ENCODE results near the gene CDH4. TPM values are rescaled to one million over a fixed set of nuclear protein-coding genes. Genes with fewer than 3 reads are reported as not detected.

CDH4 gene
- total RNA-seq, 1 donor from 2014 or later: 2.9 TPM

GRCh38 chr20:61543086-61543485 is 291.0 kb downstream of the CDH4 start:
- Histone ChIP-seq H3K79me2 (ENCODE audit: low read depth) (no peaks in the 10 kb centered on the region), H3K27me3 (no peaks in the 10 kb centered on the region), H3K9ac (no peak overlapping the region), H3K36me3 (no peaks in the 10 kb centered on the region), H3K4me2 (no peak overlapping the region), H3K4me1 (no peaks in the 10 kb centered on the region), H3K27ac (no peak overlapping the region), H4K20me1 (ENCODE audit: low read depth) (no peaks in the 10 kb centered on the region), H3K9me3 (ENCODE audit: low read depth) (no peaks in the 10 kb centered on the region), H3K4me3 (no peak overlapping the region), H2AFZ (replicated peaks) (no peak overlapping the region), H3F3A (ENCODE audit: low read depth) (no peaks in the 10 kb centered on the region)
- no peak for DNase-seq (ENCODE audit: low spot score)
- Mint-ChIP-seq H3K36me3 (no peaks in the 10 kb centered on the region), H3K4me1 (peaks cover 9% of the 10 kb centered on the region), H3K27ac (no peak overlapping the region), H3K4me3 (no peak overlapping the region), H3K9me3 (peaks cover 2% of the 10 kb centered on the region), H3K27me3 (ENCODE audit: insufficient read depth, low read depth) (no peaks in the 10 kb centered on the region)
- TF ChIP-seq, protein P1, sequence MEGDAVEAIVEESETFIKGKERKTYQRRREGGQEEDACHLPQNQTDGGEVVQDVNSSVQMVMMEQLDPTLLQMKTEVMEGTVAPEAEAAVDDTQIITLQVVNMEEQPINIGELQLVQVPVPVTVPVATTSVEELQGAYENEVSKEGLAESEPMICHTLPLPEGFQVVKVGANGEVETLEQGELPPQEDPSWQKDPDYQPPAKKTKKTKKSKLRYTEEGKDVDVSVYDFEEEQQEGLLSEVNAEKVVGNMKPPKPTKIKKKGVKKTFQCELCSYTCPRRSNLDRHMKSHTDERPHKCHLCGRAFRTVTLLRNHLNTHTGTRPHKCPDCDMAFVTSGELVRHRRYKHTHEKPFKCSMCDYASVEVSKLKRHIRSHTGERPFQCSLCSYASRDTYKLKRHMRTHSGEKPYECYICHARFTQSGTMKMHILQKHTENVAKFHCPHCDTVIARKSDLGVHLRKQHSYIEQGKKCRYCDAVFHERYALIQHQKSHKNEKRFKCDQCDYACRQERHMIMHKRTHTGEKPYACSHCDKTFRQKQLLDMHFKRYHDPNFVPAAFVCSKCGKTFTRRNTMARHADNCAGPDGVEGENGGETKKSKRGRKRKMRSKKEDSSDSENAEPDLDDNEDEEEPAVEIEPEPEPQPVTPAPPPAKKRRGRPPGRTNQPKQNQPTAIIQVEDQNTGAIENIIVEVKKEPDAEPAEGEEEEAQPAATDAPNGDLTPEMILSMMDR (IDR thresholded peaks at IDR 0.05): no peak
- TF ChIP-seq EZH2 (IDR thresholded peaks at IDR 0.05) (no peak), EZH2phosphoT487 (IDR thresholded peaks at IDR 0.05) (no peak)

DNA sequence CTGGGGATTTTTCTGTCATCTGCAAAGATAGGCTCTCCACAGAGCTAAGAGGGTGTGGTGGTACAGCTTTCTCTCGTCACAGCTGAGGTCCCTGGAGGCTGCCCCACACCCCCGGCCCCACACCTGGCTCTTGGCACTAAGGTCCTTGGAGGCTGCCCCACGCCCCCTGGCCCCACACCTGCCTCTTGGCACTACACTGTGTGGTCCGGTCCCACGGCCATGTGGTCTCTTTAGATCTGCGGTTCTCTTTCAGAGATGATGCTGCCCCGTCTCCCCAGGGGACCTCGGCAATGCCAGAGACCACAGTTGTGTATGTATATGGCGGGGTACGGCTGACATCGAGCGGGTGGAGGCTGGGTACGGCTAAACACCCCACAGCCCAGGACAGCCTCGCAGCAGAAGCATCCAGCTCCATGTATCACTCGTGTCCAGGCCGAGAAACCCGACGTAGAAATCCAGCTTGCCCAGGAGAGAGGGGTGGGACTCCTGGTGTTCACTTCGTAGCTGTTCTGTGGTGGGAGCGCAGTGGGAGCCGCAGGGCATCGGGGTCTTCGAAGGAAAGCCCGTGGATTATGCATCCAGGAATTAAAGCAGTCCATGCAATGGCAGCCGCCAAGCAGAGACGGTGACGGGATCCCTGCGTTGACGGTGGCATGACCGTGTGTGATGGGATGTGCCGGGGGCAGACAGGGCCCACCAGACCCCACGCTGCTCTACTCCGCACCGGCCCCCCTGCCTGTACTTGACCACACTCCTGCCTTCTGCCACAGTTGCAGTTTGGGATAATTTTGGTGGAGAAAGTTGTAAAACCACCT is 292.1 kb downstream of the CDH4 start:
- no peaks in the 10 kb centered on the region for H4K20me1 ChIP-seq (ENCODE audit: low read depth)
- no peaks in the 10 kb centered on the region for H3K36me3 ChIP-seq
- Mint-ChIP-seq H3K27ac (no peak overlapping the region), H3K4me1 (peaks cover 7% of the 10 kb centered on the region), H3K9me3 (peaks cover 2% of the 10 kb centered on the region), H3K4me3 (no peak overlapping the region), H3K36me3 (no peaks in the 10 kb centered on the region), H3K27me3 (ENCODE audit: insufficient read depth, low read depth) (no peaks in the 10 kb centered on the region)
- no peaks in the 10 kb centered on the region for H3K79me2 ChIP-seq (ENCODE audit: low read depth)
- H3K9me3 ChIP-seq (ENCODE audit: low read depth): no peaks in the 10 kb centered on the region
- no peak for TF ChIP-seq EZH2 (IDR thresholded peaks at IDR 0.05)
- no peak for TF ChIP-seq EZH2phosphoT487 (IDR thresholded peaks at IDR 0.05)
- TF ChIP-seq, protein P1 (IDR thresholded peaks at IDR 0.05): no peak
- H3K9ac ChIP-seq: no peak overlapping the region
- no peaks in the 10 kb centered on the region for H3F3A ChIP-seq (ENCODE audit: low read depth)
- H2AFZ ChIP-seq (replicated peaks): no peak overlapping the region
- no peak for DNase-seq (ENCODE audit: low spot score)
- H3K27me3 ChIP-seq: peaks cover 4% of the 10 kb centered on the region
- H3K4me2 ChIP-seq: no peak overlapping the region
- no peak overlapping the region for H3K4me3 ChIP-seq
- H3K4me1 ChIP-seq: no peaks in the 10 kb centered on the region
- H3K27ac ChIP-seq: no peak overlapping the region

- peaks cover 4% of the 10 kb centered on the region for H3K27me3 ChIP-seq
- H3K27ac ChIP-seq: no peak overlapping the region
- no peak overlapping the region for H3K9ac ChIP-seq
- H2AFZ ChIP-seq (replicated peaks): no peak overlapping the region
- H3K4me2 ChIP-seq: no peak overlapping the region
- TF ChIP-seq, protein P1 (IDR thresholded peaks at IDR 0.05): no peak
- TF ChIP-seq EZH2phosphoT487 (IDR thresholded peaks at IDR 0.05) (no peak), EZH2 (IDR thresholded peaks at IDR 0.05) (no peak)
- no peaks in the 10 kb centered on the region for H3K9me3 ChIP-seq (ENCODE audit: low read depth)
- peaks cover 2% of the 10 kb centered on the region for H3K9me3 Mint-ChIP-seq
- H3K4me3 ChIP-seq: no peak overlapping the region
- H3K4me1 Mint-ChIP-seq: peaks cover 7% of the 10 kb centered on the region
- no peaks in the 10 kb centered on the region for H3K79me2 ChIP-seq (ENCODE audit: low read depth)
- H3K27ac Mint-ChIP-seq: peak overlapping the region; percentile 72
- no peaks in the 10 kb centered on the region for H3K4me1 ChIP-seq
- H4K20me1 ChIP-seq (ENCODE audit: low read depth): no peaks in the 10 kb centered on the region
- H3K4me3 Mint-ChIP-seq: no peak overlapping the region
- H3K36me3 Mint-ChIP-seq: no peaks in the 10 kb centered on the region
- no peaks in the 10 kb centered on the region for H3K27me3 Mint-ChIP-seq (ENCODE audit: insufficient read depth, low read depth)
- DNase-seq (ENCODE audit: low spot score): no peak
- no peaks in the 10 kb centered on the region for H3K36me3 ChIP-seq
- no peaks in the 10 kb centered on the region for H3F3A ChIP-seq (ENCODE audit: low read depth)
Measured at GRCh38 chr20:61544910-61545889, 293.1 kb downstream of the CDH4 start.

Data from neural progenitor cell (in vitro differentiated cells).